Mesendoderm (in vitro differentiated cells): ENCODE data around the gene CLDN9.

Experiments used
- DNase-seq: peaks from one replicate; pipeline ENCODE4 v3.0.0; 2013
- H2AK5ac ChIP-seq: 2 replicates; pipeline ENCODE4 v1.6.1; 2013; ENCODE audit warnings: low read length, inconsistent platforms
- H2BK120ac ChIP-seq: 2 replicates; pipeline ENCODE4 v1.6.1; 2013; ENCODE audit warnings: low read depth, mild to moderate bottlenecking, low read length, moderate library complexity, mixed read lengths
- H2BK15ac ChIP-seq: replicated peaks from 2 replicates; pipeline ENCODE4 v1.6.1; 2013; ENCODE audit warnings: low read depth, mild to moderate bottlenecking, moderate library complexity
- H2BK5ac ChIP-seq: 2 replicates; pipeline ENCODE4 v1.6.1; 2013; ENCODE audit warnings: low read length, inconsistent platforms
- H3K18ac ChIP-seq: 2 replicates; pipeline ENCODE4 v1.6.1; 2013; ENCODE audit warnings: mild to moderate bottlenecking, low read length, mixed read lengths
- H3K23ac ChIP-seq: one replicate; pipeline ENCODE4 v1.6.1; 2013; ENCODE audit warnings: low read length
- H3K27ac ChIP-seq: 2 replicates; pipeline ENCODE4 v1.5.1; 2013; ENCODE audit warnings: low read depth, mild to moderate bottlenecking, inconsistent platforms, low read length, moderate library complexity
- H3K27me3 ChIP-seq: 2 replicates; pipeline ENCODE4 v1.6.1; 2013; ENCODE audit warnings: low read length, control low read depth, mild to moderate bottlenecking, inconsistent platforms; ENCODE audit not compliant: insufficient read depth, poor library complexity
- H3K36me3 ChIP-seq: 2 replicates; pipeline ENCODE4 v1.6.1; 2013; ENCODE audit warnings: low read length, inconsistent platforms; ENCODE audit not compliant: control insufficient read depth, insufficient read depth
- H3K4ac ChIP-seq: one replicate; pipeline ENCODE4 v1.6.1; 2013; ENCODE audit warnings: low read depth, mild to moderate bottlenecking, low read length, moderate library complexity
- H3K4me1 ChIP-seq: 2 replicates; pipeline ENCODE4 v1.6.1; 2013; ENCODE audit warnings: low read depth, low read length, inconsistent platforms; ENCODE audit not compliant: control insufficient read depth
- H3K4me2 ChIP-seq: 2 replicates; pipeline ENCODE4 v1.6.1; 2013; ENCODE audit warnings: low read length
- H3K4me3 ChIP-seq: 2 replicates; pipeline ENCODE4 v1.5.1; 2013; ENCODE audit warnings: mild to moderate bottlenecking, low read length
- H3K56ac ChIP-seq: one replicate; pipeline ENCODE4 v1.6.1; 2013; ENCODE audit warnings: low read length
- H3K79me1 ChIP-seq: 2 replicates; pipeline ENCODE4 v1.6.1; 2013; ENCODE audit warnings: low read length, inconsistent platforms
- H3K79me2 ChIP-seq: 2 replicates; pipeline ENCODE4 v1.6.1; 2013; ENCODE audit warnings: mild to moderate bottlenecking, low read length; ENCODE audit not compliant: control insufficient read depth, insufficient read depth
- H3K9ac ChIP-seq: 2 replicates; pipeline ENCODE4 v1.6.1; 2013; ENCODE audit warnings: low read length, inconsistent platforms
- H4K5ac ChIP-seq: one replicate; pipeline ENCODE4 v1.6.1; 2013; ENCODE audit warnings: low read length
- H4K8ac ChIP-seq: one replicate; pipeline ENCODE4 v1.6.1; 2013; ENCODE audit warnings: low read depth, mild to moderate bottlenecking, control low read depth, low read length, moderate library complexity
- WGBS: extraction: QIAGEN DNeasy Blood & Tissue Kit; methylation state at CpG from one replicate; pipeline ENCODE4 v1.1.7; 2013; ENCODE audit warnings: low lambda C conversion rate, missing lambda C conversion rate; ENCODE audit not compliant: insufficient coverage; ENCODE audit errors: extremely low coverage; 5-methylcytosine and 5-hydroxymethylcytosine counted together

The CLDN9 gene

DNA sequence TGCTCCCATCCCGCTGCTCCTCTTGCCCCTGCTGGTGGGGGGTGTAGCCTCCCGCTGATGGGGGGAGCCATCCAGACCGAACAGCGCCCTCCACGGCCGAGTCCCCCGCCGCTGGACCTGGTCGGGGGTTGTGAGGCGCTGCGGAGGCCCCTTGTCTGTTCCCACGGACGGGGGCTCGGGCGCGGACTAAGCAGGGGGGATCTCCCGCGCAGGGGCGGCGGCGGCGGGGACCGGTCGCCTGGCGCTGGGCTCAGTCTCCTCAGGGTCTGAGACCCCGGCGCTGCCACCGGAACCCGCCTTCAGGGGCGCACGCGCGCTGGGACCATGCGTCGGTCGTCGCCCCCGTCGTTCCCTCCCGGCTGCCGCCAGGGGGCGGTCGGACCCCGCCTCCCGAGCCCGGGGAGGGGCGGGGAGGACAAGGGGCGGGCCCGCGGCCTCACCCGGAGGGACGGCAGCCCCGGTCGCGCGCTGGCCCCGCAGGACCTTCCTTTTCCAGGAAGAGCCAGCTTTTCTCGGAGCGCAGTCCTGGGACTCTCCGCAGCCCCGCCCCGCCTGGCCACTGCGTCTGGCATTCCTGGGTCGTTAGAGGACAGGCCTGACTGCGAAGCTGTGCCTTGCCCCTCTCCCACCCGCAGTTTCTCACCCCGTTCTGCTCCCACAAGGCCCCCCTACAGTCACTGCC, 46.5 kb downstream of the CLDN9 start:
- Histone ChIP-seq H3K23ac (no peak overlapping the region), H3K18ac (peak overlapping the region; percentile 25), H4K8ac (no peak overlapping the region), H2BK120ac (no peak overlapping the region), H3K9ac (peak overlapping the region; percentile 91), H3K4me3 (peak overlapping the region; percentile 62), H3K4me1 (no peaks in the 10 kb centered on the region), H3K36me3 (no peaks in the 10 kb centered on the region), H3K27me3 (no peaks in the 10 kb centered on the region), H3K4ac (no peak overlapping the region), H3K4me2 (peak overlapping the region; percentile 78), H2BK5ac (peak overlapping the region; percentile 20), H3K79me2 (no peaks in the 10 kb centered on the region), H3K79me1 (no peaks in the 10 kb centered on the region), H3K27ac (peak overlapping the region; percentile 7), H3K56ac (peak overlapping the region; percentile 96), H2AK5ac (no peak overlapping the region), H4K5ac (no peak overlapping the region), H2BK15ac (no peak overlapping the region)
- WGBS = no CpG with 5 or more reads among the region's 67 CpGs
- DNase-seq = peak; percentile 94

DNA sequence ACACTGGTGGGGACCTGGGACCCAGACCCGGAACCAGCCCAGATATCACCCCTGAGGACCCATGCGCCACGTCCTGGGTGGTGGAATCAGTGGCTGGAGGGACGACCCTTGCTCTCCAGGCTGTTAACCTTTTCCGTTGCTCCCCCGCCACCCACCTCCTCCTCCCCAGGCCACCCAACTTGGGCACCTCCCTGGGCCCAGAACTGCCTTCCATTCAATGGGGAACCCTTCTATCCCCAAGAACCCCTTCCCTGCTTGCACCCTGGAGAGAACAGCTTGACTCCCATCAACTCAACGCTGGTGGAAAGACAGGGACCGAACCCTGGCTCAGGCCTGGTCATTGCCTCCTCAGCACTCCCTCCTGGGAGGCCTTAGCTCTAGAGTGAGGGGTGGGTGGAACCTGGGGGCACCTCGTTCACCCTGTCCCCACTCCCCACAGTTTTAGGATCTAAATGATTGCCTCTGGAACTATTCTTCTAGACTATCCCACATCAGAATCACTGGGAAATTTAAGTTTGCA, 47.1 kb downstream of the CLDN9 start:
- H3K79me1 ChIP-seq = no peaks in the 10 kb centered on the region
- H3K4me3 ChIP-seq = peak overlapping the region; percentile 27
- no CpG with 5 or more reads among the region's 9 CpGs for WGBS
- no peak overlapping the region for H2BK15ac ChIP-seq
- H3K9ac ChIP-seq = peak overlapping the region; percentile 77
- H2BK120ac ChIP-seq = no peak overlapping the region
- H3K36me3 ChIP-seq = no peaks in the 10 kb centered on the region
- peak overlapping the region; percentile 7 for H3K27ac ChIP-seq
- no peaks in the 10 kb centered on the region for H3K4me1 ChIP-seq
- H3K4me2 ChIP-seq = peak overlapping the region; percentile 45
- H3K4ac ChIP-seq = no peak overlapping the region
- no peak for DNase-seq
- H2AK5ac ChIP-seq = no peak overlapping the region
- no peak overlapping the region for H4K5ac ChIP-seq
- H3K23ac ChIP-seq = no peak overlapping the region
- H3K56ac ChIP-seq = peak overlapping the region; percentile 88
- H3K79me2 ChIP-seq = no peaks in the 10 kb centered on the region
- peak overlapping the region; percentile 20 for H2BK5ac ChIP-seq
- H4K8ac ChIP-seq = no peak overlapping the region
- H3K27me3 ChIP-seq = no peaks in the 10 kb centered on the region
- H3K18ac ChIP-seq = peak overlapping the region; percentile 1

DNA sequence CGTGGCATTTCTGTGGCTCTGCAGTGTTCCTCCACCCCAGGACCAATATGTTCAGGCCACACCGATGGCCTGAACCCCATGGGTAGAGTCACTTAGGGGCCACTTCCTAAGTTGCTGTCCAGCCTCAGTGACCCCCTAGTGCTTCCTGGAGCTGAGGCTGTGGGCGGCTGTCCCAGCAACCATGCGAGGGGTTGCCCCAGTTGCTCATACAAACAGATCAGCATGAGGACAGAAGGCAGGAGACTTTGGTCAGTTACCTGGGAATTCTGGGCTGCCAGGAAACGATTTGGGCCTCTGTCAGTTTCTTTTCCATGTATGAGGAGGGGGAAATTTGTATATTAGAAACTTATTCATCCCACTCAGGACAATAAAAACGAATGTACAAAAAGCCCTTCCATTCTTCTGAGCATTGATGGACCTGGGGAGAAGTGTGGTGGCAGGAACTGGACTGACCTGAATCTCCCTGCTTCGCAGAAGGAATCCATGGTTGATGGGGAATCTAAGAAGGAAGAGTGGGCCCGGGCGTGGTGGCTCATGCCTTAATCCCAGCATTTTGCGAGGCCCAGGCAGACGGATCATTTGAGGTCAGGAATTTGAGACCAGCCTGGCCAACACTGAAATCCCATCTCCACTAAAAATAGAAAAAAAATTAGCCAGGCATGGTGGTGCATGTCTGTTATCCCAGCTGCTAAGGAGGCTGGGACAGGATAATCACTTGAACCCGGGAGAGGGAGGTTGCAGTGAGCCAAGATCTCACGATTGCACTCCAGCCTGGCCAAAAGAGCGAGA, 47.8 kb downstream of the CLDN9 start:
- Histone ChIP-seq H3K4me3 (no peak overlapping the region), H3K9ac (no peak overlapping the region), H2AK5ac (no peak overlapping the region), H3K23ac (no peak overlapping the region), H3K27ac (no peak overlapping the region), H3K4ac (no peak overlapping the region), H2BK120ac (no peak overlapping the region), H4K8ac (no peak overlapping the region), H3K4me2 (no peak overlapping the region), H3K56ac (no peak overlapping the region), H3K18ac (no peak overlapping the region), H4K5ac (no peak overlapping the region), H3K36me3 (no peaks in the 10 kb centered on the region), H3K79me2 (no peaks in the 10 kb centered on the region), H2BK5ac (no peak overlapping the region), H3K79me1 (no peaks in the 10 kb centered on the region), H2BK15ac (no peak overlapping the region), H3K27me3 (no peaks in the 10 kb centered on the region), H3K4me1 (no peaks in the 10 kb centered on the region)
- no CpG with 5 or more reads among the region's 14 CpGs for WGBS
- no peak for DNase-seq

DNA sequence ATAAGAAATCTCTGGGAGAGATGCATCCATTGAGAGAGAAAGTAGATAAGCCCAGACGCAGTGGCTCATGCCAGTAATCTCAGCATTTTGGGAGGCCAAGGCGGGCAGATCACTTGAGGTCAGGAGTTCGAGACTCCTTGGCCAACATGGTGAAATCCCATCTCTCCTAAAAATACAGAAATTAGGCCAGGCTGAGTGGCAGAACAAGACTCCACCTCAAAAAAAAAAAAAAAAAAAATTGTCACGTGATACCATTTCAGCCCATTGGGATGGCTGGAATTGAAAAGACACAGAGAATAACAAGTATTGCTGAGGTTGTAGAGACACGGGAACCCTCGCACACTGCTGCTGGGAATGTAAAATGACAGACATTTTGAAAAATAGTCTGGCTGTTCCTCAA, 49.8 kb downstream of the CLDN9 start:
- H2BK120ac ChIP-seq = no peak overlapping the region
- no peak overlapping the region for H3K4ac ChIP-seq
- H2AK5ac ChIP-seq = no peak overlapping the region
- H2BK15ac ChIP-seq = no peak overlapping the region
- no peak overlapping the region for H3K56ac ChIP-seq
- WGBS = no CpG with 5 or more reads among the region's 6 CpGs
- no peak overlapping the region for H3K4me3 ChIP-seq
- no peaks in the 10 kb centered on the region for H3K27me3 ChIP-seq
- H3K4me2 ChIP-seq = no peak overlapping the region
- no peaks in the 10 kb centered on the region for H3K79me1 ChIP-seq
- no peak overlapping the region for H3K27ac ChIP-seq
- H4K5ac ChIP-seq = no peak overlapping the region
- no peak overlapping the region for H3K9ac ChIP-seq
- H3K79me2 ChIP-seq = no peaks in the 10 kb centered on the region
- no peak overlapping the region for H3K23ac ChIP-seq
- H3K18ac ChIP-seq = no peak overlapping the region
- no peak overlapping the region for H4K8ac ChIP-seq
- no peak overlapping the region for H2BK5ac ChIP-seq
- DNase-seq = no peak
- H3K4me1 ChIP-seq = no peaks in the 10 kb centered on the region
- H3K36me3 ChIP-seq = no peaks in the 10 kb centered on the region

DNA sequence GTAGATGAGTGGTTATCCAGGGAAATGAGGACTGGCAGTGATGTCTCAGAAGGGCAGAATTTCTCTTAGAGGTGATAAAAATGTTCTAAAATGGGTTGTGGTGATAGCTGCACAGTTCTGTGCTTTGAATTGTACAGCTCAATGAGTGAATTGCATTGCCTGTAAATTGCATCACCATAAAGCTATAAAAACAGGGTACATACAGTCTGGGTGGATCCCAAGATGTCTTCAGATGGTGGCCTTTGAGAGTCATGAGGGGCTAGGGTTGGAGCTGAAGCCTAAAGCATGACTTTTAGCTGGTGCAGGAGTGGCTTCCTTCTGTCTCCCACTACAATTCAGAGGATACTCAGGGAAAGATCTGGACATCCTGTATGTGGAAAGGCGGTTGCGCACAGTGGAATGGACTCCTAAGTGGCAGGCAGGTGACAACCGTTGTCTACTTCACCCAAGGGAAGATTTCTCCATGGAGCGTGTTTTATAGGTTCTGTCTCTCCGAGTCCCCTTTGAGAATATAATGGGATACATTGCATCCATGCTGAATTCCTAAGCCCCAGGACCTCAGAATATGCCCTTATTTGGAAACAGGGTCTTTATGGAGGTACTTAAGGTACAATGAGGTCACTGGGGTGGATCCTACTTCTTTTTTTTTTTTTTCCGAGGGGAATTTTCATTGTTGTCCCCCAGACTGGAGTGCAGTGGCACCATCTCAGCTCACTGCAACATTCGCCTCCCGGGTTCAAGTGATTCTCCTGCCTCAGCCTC, 51.1 kb downstream of the CLDN9 start:
- no peak overlapping the region for H2BK5ac ChIP-seq
- H3K4me2 ChIP-seq = no peak overlapping the region
- H3K4ac ChIP-seq = no peak overlapping the region
- H3K9ac ChIP-seq = no peak overlapping the region
- H3K56ac ChIP-seq = no peak overlapping the region
- no peaks in the 10 kb centered on the region for H3K36me3 ChIP-seq
- H4K5ac ChIP-seq = no peak overlapping the region
- H3K18ac ChIP-seq = no peak overlapping the region
- no peaks in the 10 kb centered on the region for H3K79me1 ChIP-seq
- peak; percentile 56 for DNase-seq
- H2BK15ac ChIP-seq = no peak overlapping the region
- no CpG with 5 or more reads among the region's 8 CpGs for WGBS
- H3K4me1 ChIP-seq = no peaks in the 10 kb centered on the region
- H2BK120ac ChIP-seq = no peak overlapping the region
- no peak overlapping the region for H2AK5ac ChIP-seq
- H3K4me3 ChIP-seq = no peak overlapping the region
- no peaks in the 10 kb centered on the region for H3K79me2 ChIP-seq
- no peak overlapping the region for H3K23ac ChIP-seq
- no peaks in the 10 kb centered on the region for H3K27me3 ChIP-seq
- H3K27ac ChIP-seq = no peak overlapping the region
- H4K8ac ChIP-seq = no peak overlapping the region
